MG63 (cell line): ENCODE results near the gene TCEANC2. TPM values are rescaled to one million over a fixed set of nuclear protein-coding genes. Genes with fewer than 3 reads are reported as not detected.

Source experiments
- DNase-seq: peaks from one replicate; pipeline ENCODE4 v3.0.0-alpha.2; 2020
- H3K27me3 ChIP-seq: fragments of 250-450 bp; sonication (Bioruptor Pico); 2 replicates; pipeline ENCODE4 v1.5.1; 2020; ENCODE audit warnings: mild to moderate bottlenecking, moderate library complexity
- H3K36me3 ChIP-seq: fragments of 250-450 bp; sonication (Bioruptor Pico); 2 replicates; pipeline ENCODE4 v1.5.1; 2020; ENCODE audit warnings: mild to moderate bottlenecking, moderate library complexity
- H3K4me3 ChIP-seq: fragments of 250-450 bp; sonication (Bioruptor Pico); 2 replicates; pipeline ENCODE4 v1.5.1; 2020; ENCODE audit warnings: mild to moderate bottlenecking, moderate library complexity
- H3K9me3 ChIP-seq: fragments of 250-450 bp; sonication (Bioruptor Pico); 2 replicates; pipeline ENCODE4 v1.5.1; 2020; ENCODE audit warnings: mild to moderate bottlenecking, moderate library complexity
- total RNA-seq: library from RNA; depleted of rRNA; stranded (reverse); fragments of >200 nt; shearing (Covaris generic); gene quantifications from 2 replicates; pipeline ENCODE4 v1.2.3, GENCODE V29; 2014; ENCODE audit warnings: low replicate concordance; rRNA removed

The TCEANC2 gene
- total RNA-seq, 1 experiment from 2014 or later: 3.0 TPM

DNA sequence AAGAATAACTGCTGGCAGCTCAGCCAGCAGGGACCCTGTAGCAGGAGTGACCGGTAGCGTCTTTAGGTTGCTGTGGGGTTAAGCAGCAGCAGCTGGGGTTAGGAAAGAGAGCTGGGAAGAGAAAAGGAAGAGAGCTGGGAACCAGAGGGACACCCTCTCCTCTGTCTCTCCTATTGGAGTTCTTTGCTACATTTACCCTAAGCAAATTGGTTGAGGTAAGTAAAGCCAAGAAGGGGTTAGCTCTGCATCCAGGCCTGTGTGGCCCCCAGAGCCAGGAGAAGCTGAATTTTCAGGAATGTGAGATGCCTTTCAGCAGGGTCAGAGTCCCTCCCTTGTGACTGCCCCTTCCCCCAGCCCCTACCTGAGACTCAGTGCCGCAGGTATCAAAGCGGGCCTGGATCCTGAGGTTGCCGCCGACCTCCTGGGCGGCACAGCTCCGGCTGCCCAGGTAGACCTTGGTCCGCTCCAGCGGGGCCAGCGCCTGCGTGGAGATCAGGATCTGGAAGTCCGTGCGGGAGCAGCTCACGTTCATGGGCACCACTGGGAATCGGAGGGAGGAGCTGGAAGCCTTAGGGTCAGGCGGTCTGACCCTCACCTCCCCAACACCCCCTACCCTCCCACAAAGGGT lies 83.0 kb downstream of the TCEANC2 start:
- H3K27me3 ChIP-seq: no peaks in the 10 kb centered on the region
- DNase-seq: no peak
- no peaks in the 10 kb centered on the region for H3K36me3 ChIP-seq
- H3K9me3 ChIP-seq: no peaks in the 10 kb centered on the region
- H3K4me3 ChIP-seq: no peak overlapping the region

GRCh38 chr1:54136963-54137533 lies 83.6 kb downstream of the TCEANC2 start:
- no peaks in the 10 kb centered on the region for H3K27me3 ChIP-seq

DNA sequence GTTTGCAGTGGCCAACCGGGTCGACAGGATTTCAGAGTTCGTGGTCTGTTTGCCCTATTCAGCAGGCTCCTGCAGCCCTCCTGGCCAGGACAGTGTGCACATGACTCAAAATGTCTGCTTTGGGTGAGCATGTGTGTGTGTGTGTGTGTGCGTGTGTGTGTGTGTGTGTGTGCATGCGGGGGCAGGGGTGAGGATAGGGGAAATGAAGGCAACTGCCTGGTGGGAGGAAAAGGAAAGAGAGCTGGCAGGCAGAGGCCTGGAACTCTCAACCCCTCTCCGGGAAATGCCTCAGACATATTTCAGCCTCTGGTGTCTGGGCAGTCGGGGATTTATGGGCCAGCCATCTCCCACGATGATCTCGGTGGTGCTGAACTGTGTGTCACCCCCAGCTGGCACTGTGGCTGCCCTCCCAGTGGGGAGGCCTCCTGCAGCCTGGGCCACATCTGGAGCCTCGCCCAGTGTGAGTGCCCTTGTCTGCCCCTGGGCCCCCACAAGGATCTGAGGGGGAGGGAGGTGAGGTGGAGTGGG lies 84.2 kb downstream of the TCEANC2 start:
- H3K27me3 ChIP-seq: no peaks in the 10 kb centered on the region
- H3K4me3 ChIP-seq: no peak overlapping the region
- H3K9me3 ChIP-seq: no peaks in the 10 kb centered on the region
- H3K36me3 ChIP-seq: no peaks in the 10 kb centered on the region
- DNase-seq: peak; percentile 51

More at GRCh38 chr1:54136963-54137533, 83.6 kb downstream of the TCEANC2 start:
- Histone ChIP-seq H3K36me3 (no peaks in the 10 kb centered on the region), H3K4me3 (no peak overlapping the region), H3K9me3 (no peaks in the 10 kb centered on the region)
- no peak for DNase-seq

DNA sequence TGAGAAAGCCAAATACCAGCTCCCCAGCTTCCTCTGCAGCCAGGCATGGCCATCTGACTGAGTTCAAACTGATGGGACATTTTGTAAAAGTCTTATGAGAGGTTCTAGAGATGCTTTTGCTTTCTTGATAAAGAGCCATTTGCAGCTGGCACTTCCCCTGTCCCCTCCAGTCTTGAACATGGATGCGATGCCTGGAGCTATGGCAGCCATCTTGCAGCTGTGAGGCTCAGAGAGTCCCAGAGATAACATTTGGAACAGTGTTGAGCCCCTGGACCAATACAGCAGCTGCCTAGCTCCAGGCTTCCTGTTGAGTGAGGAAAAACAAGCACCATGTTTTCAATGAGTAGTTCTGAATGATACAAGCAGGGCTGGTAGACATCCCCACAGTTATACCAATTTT lies 85.6 kb downstream of the TCEANC2 start:
- H3K4me3 ChIP-seq: no peak overlapping the region
- H3K36me3 ChIP-seq: no peaks in the 10 kb centered on the region
- DNase-seq: no peak
- H3K9me3 ChIP-seq: no peaks in the 10 kb centered on the region
- no peaks in the 10 kb centered on the region for H3K27me3 ChIP-seq

DNA sequence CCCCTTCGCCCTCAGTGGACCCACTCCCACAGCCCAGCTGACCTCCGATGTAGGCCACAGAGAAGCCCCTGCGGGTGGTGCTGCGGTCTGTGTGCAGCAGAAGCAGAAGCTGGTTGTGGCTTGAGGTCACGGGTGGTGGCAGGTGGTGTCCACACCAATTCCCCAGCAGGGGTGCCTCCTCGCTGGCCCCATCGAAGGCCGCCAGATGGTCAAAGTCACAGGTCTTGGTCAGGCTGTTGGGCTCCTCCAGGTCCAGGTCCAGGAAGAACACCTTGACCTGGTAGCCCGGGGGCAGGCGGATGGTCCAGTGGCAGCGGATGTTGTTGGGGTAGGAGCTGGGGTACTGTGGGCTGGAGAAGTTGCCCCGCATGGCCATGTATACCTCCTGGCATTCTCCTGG lies 86.3 kb downstream of the TCEANC2 start:
- no peaks in the 10 kb centered on the region for H3K36me3 ChIP-seq
- DNase-seq: no peak
- H3K4me3 ChIP-seq: no peak overlapping the region
- no peaks in the 10 kb centered on the region for H3K27me3 ChIP-seq
- H3K9me3 ChIP-seq: no peaks in the 10 kb centered on the region

- DNase-seq: no peak
- no peaks in the 10 kb centered on the region for H3K36me3 ChIP-seq
- H3K9me3 ChIP-seq: no peaks in the 10 kb centered on the region
- H3K4me3 ChIP-seq: no peak overlapping the region
- no peaks in the 10 kb centered on the region for H3K27me3 ChIP-seq
Measured at GRCh38 chr1:54142146-54142900, 88.9 kb downstream of the TCEANC2 start.

- DNase-seq: no peak
- H3K27me3 ChIP-seq: no peaks in the 10 kb centered on the region
- no peaks in the 10 kb centered on the region for H3K36me3 ChIP-seq
- no peaks in the 10 kb centered on the region for H3K9me3 ChIP-seq
- H3K4me3 ChIP-seq: no peak overlapping the region
Measured at GRCh38 chr1:54144366-54144765, 91.0 kb downstream of the TCEANC2 start.

DNA sequence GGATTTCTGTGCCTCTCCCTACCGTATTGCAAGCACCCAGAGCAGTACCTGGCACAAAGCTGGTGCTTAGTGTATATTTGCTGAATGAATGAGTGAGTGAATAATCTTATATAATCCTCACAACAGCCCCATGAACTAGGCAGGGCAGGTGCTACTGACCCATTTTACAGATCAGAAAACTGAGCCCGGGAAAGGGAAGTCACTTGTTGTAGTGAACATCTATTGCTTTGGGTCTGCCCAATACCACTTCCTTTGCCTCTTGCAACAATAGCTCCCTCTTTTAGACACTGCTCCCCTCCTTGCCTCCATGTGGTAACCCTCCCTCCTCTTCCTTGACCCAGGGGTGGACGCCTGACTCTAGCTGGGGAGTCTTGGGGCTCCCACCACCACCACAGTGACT lies 96.3 kb downstream of the TCEANC2 start:
- no peak for DNase-seq
- Histone ChIP-seq H3K27me3 (no peaks in the 10 kb centered on the region), H3K36me3 (no peaks in the 10 kb centered on the region), H3K9me3 (no peaks in the 10 kb centered on the region), H3K4me3 (no peak overlapping the region)

DNA sequence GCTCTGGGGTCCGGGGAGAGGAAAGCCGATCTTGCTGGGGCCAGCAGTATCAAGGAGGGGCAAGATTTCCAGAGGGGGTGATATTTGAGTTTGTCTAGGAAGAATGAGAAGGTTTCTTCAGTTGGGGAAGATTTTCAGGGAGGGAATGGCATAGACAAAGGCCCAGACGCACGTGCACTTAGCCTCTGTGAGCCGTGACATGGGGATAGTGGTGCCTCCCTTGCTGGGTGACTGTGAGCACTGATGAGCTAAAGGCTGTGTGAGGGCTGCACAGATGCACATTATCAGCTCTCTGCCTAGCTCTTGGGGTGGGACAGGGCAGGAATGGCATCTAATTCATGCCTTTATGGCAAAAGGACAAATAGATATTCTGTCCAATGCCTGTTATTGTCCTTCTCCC lies 97.6 kb downstream of the TCEANC2 start:
- no peaks in the 10 kb centered on the region for H3K27me3 ChIP-seq
- DNase-seq: no peak
- no peak overlapping the region for H3K4me3 ChIP-seq
- H3K9me3 ChIP-seq: no peaks in the 10 kb centered on the region
- no peaks in the 10 kb centered on the region for H3K36me3 ChIP-seq

DNA sequence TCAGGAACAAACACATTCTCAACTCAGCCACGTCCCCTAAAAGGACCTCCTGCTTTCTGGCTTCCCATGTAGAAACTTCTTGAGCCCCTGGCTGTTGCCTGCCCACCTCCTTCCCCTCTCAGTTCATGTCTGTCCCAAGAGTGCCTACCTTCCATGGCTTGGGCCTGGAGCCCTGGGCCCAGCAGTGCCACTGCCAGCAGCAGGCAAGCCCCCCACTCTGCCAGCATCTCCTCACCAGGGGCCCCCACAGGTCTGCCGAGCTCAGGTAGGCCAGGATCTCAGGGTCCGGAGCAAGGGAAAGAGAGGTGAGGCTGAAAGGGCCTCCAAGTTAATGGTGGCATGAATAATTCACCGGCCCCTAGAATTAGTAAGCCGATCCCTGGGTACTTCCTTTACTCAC lies 99.3 kb downstream of the TCEANC2 start, which contains the start of gene CDCP2:
TSS of gene CDCP2 (minus strand) at position 305 of the 400 bp plus-strand sequence. CDS start at position 227, 78 bp downstream.
- DNase-seq: no peak
- Histone ChIP-seq H3K36me3 (no peaks in the 10 kb centered on the region), H3K27me3 (no peaks in the 10 kb centered on the region), H3K4me3 (no peak within 1 kb of the TSS), H3K9me3 (no peaks in the 10 kb centered on the region)

DNA sequence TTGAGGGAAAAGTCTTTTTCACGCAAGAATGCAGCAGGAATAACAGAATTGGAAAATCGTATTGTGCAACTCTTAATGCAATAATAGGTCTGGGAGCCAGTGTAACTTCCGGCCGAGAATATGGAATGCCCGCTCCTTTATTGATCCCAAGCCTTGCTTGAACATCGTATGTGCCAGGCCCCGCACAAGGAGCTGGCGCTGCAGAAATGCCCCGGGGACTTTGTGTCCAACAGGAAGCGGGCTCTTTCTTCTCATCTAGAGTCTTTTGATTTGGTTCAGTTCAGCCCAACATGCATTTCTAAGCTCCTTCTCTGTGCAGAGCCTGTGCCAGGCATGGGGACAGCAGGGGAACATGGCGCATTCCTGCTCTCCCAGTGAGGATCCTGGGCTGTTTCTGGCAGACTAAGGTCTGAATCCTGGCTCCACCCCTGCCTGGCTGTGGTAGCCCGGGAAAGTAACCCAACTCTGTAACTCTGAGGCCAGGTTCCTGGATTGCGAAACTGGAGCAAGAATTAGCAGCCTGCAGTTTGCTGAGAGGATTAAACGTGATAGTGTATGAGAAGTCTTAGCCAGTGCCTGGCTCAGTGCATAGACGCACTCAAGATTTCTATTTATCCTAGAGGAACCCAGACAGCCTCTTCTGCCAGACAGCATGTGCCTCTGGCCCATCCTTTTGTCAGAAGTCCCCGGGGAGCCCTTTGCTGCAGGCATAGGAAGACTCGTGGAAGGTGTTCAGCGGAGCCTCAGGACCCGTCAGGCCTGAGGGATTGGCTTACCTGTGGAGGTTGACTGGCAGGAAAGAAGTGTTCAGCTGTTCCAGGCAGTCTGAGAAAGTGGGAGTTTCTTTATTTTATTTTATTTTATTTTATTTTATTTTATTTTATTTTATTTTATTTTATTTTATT lies 100.4 kb downstream of the TCEANC2 start:
- Histone ChIP-seq H3K36me3 (no peaks in the 10 kb centered on the region), H3K4me3 (no peak overlapping the region), H3K9me3 (no peaks in the 10 kb centered on the region), H3K27me3 (no peaks in the 10 kb centered on the region)
- peak; percentile 81 for DNase-seq

Other genes with a start within 250 kb of the TCEANC2 start
- 79.8 and 83.6 TPM in 2 replicates for gene NDC1, start 215.3 kb upstream of the TCEANC2 start, total RNA-seq
- 15.2 and 20.3 TPM in 2 replicates for gene YIPF1, start 163.8 kb upstream of the TCEANC2 start, total RNA-seq
- not detected in 2 replicates for gene DIO1, start 159.4 kb upstream of the TCEANC2 start, total RNA-seq
- gene IFT25, start 107.9 kb upstream of the TCEANC2 start, total RNA-seq: 31.5 and 54.1 TPM in 2 replicates
- 78.4 and 79.6 TPM in 2 replicates for gene LRRC42, start 107.3 kb upstream of the TCEANC2 start, total RNA-seq
- gene LDLRAD1, start 35.4 kb upstream of the TCEANC2 start, total RNA-seq: not detected in 2 replicates
- 198 and 209 TPM in 2 replicates for gene TMEM59, start 404 bp upstream of the TCEANC2 start, total RNA-seq
- gene CDCP2, start 99.4 kb downstream of the TCEANC2 start, total RNA-seq: not detected in 2 replicates
- gene CYB5RL, start 146.4 kb downstream of the TCEANC2 start, total RNA-seq: 4.7 and 6.3 TPM in 2 replicates
- 124 and 142 TPM in 2 replicates for gene MRPL37, start 146.6 kb downstream of the TCEANC2 start, total RNA-seq